K562 (cell line): Measurements from ENCODE around the gene EFNA2. TPM values are rescaled to one million over a fixed set of nuclear protein-coding genes. Genes with fewer than 3 reads are reported as not detected.

Source experiments
- ARNT ChIP-seq, 2 experiments: fragments of 450-650 bp; IDR thresholded peaks; 2 replicates each; pipeline ENCODE4 v1.6.1; 2016; ENCODE audit warnings: mild to moderate bottlenecking in 1 of 2
- GABPB2 ChIP-seq: fragments of 250-450 bp; sonication (Bioruptor Pico); conservative IDR thresholded peaks from 2 replicates; pipeline ENCODE4 v1.5.1; 2021; ENCODE audit warnings: mild to moderate bottlenecking
- KLF13 ChIP-seq: fragments of 450-650 bp; IDR thresholded peaks from 2 replicates; pipeline ENCODE4 v1.6.1; 2016; ENCODE audit warnings: missing genetic modification characterization, low read depth, mild to moderate bottlenecking, missing compliant biosample characterization, moderate library complexity, borderline replicate concordance
- MAZ ChIP-seq, 2 experiments: fragments of 450-650 bp in 1 of 2; sonication (generic) in 1 of 2; formaldehyde crosslinking; IDR thresholded peaks in 1 of 2; conservative IDR thresholded peaks in 1 of 2; 2 replicates each; pipeline versions ENCODE4 v1.4.0 to v1.5.0; 2020; ENCODE audit warnings: mild to moderate bottlenecking in 1 of 2, missing genetic modification reagents in 1 of 2
- NR2C1 ChIP-seq, 2 experiments: fragments of 450-650 bp; IDR thresholded peaks; 2 replicates each; pipeline ENCODE4 v1.6.1; 2017; ENCODE audit warnings: mild to moderate bottlenecking in 2 of 2, antibody characterized with exemption in 1 of 2, inconsistent platforms in 1 of 2, missing compliant biosample characterization in 1 of 2, missing genetic modification characterization in 1 of 2
- SIX5 ChIP-seq, 2 experiments: IDR thresholded peaks; 2 replicates each; pipeline ENCODE4 v1.6.1; 2011; ENCODE audit warnings: low read length in 2 of 2, borderline replicate concordance in 1 of 2, low read depth in 1 of 2, mild to moderate bottlenecking in 1 of 2, moderate library complexity in 1 of 2; ENCODE audit not compliant: insufficient read depth in 1 of 2
- ZFP36 ChIP-seq: fragments of 150-350 bp; IDR thresholded peaks from 2 replicates; pipeline ENCODE4 v1.6.1; 2018; ENCODE audit warnings: low read length, low read depth; ENCODE audit not compliant: partially characterized antibody
- ZKSCAN3 ChIP-seq: fragments of 250-450 bp; sonication (Bioruptor Pico); IDR thresholded peaks from 2 replicates; pipeline ENCODE4 v1.4.0; 2020
- ZNF24 ChIP-seq: fragments of 450-650 bp; IDR thresholded peaks from 2 replicates; pipeline ENCODE4 v1.6.1; 2016
- ZNF76 ChIP-seq: fragments of 250-450 bp; sonication (Bioruptor Pico); IDR thresholded peaks from 2 replicates; pipeline ENCODE4 v1.4.0; 2020; ENCODE audit warnings: mild to moderate bottlenecking, moderate library complexity, borderline replicate concordance
- polyA plus RNA-seq, 8 experiments: library from polyadenylated mRNA; depleted of rRNA in 4 of 8; stranded (reverse) in 5 of 8; unstranded in 3 of 8; fragments of >200 nt; fragmentation: Nextera tagmentation in 2 of 8; fragmentation: Illumina TruSeq in 1 of 8; extraction: Ambion mirVana in 2 of 8; extraction: Trizol in 1 of 8; gene quantifications; 2 replicates each; pipeline versions ENCODE4 v1.2.1 to v1.2.3, GENCODE V29; 2011 to 2014; ENCODE audit warnings: inconsistent platforms in 1 of 8, missing spikeins in 1 of 8
- total RNA-seq, 7 experiments: library from RNA; depleted of rRNA in 6 of 7; stranded (reverse); fragments of >200 nt in 6 of 7; fragmentation: Illumina TruSeq in 2 of 7; extraction: Trizol in 2 of 7; gene quantifications; 2 replicates each; pipeline versions ENCODE4 v1.2.1 to v1.2.3, GENCODE V29; 2011 to 2021; ENCODE audit warnings: low replicate concordance in 1 of 7
- TF ChIP-seq, protein P1 (sequence below): sonication (generic); formaldehyde crosslinking; IDR thresholded peaks from 2 replicates; pipeline ENCODE4 v1.8.0; 2022; ENCODE audit warnings: mild to moderate bottlenecking, low read depth, missing genetic modification reagents
- TF ChIP-seq, protein P2 (sequence below): sonication (generic); formaldehyde crosslinking; IDR thresholded peaks from 2 replicates; pipeline ENCODE4 v1.9.0; 2022; ENCODE audit warnings: mild to moderate bottlenecking, missing genetic modification reagents
- TF ChIP-seq, protein P3 (sequence below): fragments of 250-450 bp; sonication (Bioruptor Pico); IDR thresholded peaks from 2 replicates; pipeline ENCODE4 v1.8.0; 2021; ENCODE audit warnings: mild to moderate bottlenecking, moderate library complexity
- TF ChIP-seq, protein P4 (sequence below): sonication (generic); formaldehyde crosslinking; IDR thresholded peaks from 2 replicates; pipeline ENCODE4 v1.8.1; 2023; ENCODE audit warnings: mild to moderate bottlenecking, missing genetic modification reagents, moderate library complexity
- TF ChIP-seq, protein P5 (sequence below): fragments of 450-650 bp; conservative IDR thresholded peaks from 2 replicates; pipeline ENCODE4 v1.6.1; 2016; ENCODE audit warnings: missing genetic modification characterization, low read depth, mild to moderate bottlenecking, missing compliant biosample characterization, moderate library complexity
- TF ChIP-seq, protein P6 (sequence below), 2 experiments: fragments of 450-650 bp; IDR thresholded peaks; 2 replicates each; pipeline ENCODE4 v1.6.1; 2018; ENCODE audit warnings: mild to moderate bottlenecking in 2 of 2, low read depth in 1 of 2; ENCODE audit not compliant: partially characterized antibody in 2 of 2

EFNA2 gene
- total and polyA plus RNA-seq, 9 of the 15 experiments (the other 6 are each of a cell fraction or from before 2014, with no cell fraction given): 0.11 to 0.44 (median 0.15) TPM; not detected in 6

DNA sequence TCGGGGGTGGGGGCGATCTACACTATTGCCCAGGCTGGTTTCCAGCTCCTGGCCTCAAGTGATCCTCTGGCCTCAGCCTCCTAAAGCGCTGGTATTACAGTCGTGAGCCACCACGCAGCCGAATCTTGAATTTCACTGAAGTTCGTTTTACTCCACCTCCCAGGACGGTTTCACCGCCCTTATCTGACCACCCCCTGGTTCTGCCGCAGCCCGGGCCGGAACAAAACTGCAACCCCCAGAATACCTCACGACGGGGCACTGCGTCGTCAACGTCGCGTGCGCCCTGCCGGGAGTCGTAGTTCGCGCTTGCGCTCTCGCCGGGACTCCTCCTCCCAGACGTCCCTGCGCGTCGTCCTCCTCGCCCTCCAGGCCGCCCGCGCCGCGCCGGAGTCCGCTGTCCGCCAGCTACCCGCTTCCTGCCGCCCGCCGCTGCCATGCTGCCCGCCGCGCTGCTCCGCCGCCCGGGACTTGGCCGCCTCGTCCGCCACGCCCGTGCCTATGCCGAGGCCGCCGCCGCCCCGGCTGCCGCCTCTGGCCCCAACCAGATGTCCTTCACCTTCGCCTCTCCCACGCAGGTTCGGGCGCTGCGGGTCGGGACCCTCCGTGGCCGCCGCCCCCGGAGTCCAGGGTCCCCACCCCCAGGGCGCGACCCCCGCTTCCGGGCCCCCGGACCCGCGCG is 44.1 kb upstream of the EFNA2 start, which contains the start of gene ATP5F1D (continued):
- TF ChIP-seq, protein P1, sequence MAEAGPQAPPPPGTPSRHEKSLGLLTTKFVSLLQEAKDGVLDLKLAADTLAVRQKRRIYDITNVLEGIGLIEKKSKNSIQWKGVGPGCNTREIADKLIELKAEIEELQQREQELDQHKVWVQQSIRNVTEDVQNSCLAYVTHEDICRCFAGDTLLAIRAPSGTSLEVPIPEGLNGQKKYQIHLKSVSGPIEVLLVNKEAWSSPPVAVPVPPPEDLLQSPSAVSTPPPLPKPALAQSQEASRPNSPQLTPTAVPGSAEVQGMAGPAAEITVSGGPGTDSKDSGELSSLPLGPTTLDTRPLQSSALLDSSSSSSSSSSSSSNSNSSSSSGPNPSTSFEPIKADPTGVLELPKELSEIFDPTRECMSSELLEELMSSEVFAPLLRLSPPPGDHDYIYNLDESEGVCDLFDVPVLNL: no peak
- TF ChIP-seq, protein P2, sequence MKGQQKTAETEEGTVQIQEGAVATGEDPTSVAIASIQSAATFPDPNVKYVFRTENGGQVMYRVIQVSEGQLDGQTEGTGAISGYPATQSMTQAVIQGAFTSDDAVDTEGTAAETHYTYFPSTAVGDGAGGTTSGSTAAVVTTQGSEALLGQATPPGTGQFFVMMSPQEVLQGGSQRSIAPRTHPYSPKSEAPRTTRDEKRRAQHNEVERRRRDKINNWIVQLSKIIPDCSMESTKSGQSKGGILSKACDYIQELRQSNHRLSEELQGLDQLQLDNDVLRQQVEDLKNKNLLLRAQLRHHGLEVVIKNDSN (CRISPR knock-in tag): peak; percentile 58; the same call in 1 of the 2 replicates
- TF ChIP-seq GABPB2 (CRISPR knock-in tag): no peak
- peak; percentile 79; the same call in 1 of the 2 replicates for TF ChIP-seq NR2C1 (IDR thresholded peaks at IDR 0.05)
- peak; percentile 93 for TF ChIP-seq NR2C1 (tag; IDR thresholded peaks at IDR 0.05)
- peak in 1 of 2 experiments; percentile 55; a peak in 3 of 4 replicates for TF ChIP-seq MAZ (CRISPR knock-in tag; conservative IDR thresholded peaks at IDR 0.05 in 1 of 2, IDR thresholded peaks at IDR 0.05 in 1 of 2)
- TF ChIP-seq ZNF76 (CRISPR knock-in tag): 0 out of 2 replicates have a peak, but pooled peaks have one; percentile 11
- TF ChIP-seq ZKSCAN3 (CRISPR knock-in tag): no peak
- TF ChIP-seq, protein P3, sequence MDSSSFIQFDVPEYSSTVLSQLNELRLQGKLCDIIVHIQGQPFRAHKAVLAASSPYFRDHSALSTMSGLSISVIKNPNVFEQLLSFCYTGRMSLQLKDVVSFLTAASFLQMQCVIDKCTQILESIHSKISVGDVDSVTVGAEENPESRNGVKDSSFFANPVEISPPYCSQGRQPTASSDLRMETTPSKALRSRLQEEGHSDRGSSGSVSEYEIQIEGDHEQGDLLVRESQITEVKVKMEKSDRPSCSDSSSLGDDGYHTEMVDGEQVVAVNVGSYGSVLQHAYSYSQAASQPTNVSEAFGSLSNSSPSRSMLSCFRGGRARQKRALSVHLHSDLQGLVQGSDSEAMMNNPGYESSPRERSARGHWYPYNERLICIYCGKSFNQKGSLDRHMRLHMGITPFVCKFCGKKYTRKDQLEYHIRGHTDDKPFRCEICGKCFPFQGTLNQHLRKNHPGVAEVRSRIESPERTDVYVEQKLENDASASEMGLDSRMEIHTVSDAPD (CRISPR knock-in tag): no peak
- TF ChIP-seq, protein P4, sequence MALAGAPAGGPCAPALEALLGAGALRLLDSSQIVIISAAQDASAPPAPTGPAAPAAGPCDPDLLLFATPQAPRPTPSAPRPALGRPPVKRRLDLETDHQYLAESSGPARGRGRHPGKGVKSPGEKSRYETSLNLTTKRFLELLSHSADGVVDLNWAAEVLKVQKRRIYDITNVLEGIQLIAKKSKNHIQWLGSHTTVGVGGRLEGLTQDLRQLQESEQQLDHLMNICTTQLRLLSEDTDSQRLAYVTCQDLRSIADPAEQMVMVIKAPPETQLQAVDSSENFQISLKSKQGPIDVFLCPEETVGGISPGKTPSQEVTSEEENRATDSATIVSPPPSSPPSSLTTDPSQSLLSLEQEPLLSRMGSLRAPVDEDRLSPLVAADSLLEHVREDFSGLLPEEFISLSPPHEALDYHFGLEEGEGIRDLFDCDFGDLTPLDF (CRISPR knock-in tag): no peak
- TF ChIP-seq, protein P5, sequence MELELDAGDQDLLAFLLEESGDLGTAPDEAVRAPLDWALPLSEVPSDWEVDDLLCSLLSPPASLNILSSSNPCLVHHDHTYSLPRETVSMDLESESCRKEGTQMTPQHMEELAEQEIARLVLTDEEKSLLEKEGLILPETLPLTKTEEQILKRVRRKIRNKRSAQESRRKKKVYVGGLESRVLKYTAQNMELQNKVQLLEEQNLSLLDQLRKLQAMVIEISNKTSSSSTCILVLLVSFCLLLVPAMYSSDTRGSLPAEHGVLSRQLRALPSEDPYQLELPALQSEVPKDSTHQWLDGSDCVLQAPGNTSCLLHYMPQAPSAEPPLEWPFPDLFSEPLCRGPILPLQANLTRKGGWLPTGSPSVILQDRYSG (tag): no peak
- TF ChIP-seq ARNT (IDR thresholded peaks at IDR 0.05): no peak
- TF ChIP-seq, protein P6, sequence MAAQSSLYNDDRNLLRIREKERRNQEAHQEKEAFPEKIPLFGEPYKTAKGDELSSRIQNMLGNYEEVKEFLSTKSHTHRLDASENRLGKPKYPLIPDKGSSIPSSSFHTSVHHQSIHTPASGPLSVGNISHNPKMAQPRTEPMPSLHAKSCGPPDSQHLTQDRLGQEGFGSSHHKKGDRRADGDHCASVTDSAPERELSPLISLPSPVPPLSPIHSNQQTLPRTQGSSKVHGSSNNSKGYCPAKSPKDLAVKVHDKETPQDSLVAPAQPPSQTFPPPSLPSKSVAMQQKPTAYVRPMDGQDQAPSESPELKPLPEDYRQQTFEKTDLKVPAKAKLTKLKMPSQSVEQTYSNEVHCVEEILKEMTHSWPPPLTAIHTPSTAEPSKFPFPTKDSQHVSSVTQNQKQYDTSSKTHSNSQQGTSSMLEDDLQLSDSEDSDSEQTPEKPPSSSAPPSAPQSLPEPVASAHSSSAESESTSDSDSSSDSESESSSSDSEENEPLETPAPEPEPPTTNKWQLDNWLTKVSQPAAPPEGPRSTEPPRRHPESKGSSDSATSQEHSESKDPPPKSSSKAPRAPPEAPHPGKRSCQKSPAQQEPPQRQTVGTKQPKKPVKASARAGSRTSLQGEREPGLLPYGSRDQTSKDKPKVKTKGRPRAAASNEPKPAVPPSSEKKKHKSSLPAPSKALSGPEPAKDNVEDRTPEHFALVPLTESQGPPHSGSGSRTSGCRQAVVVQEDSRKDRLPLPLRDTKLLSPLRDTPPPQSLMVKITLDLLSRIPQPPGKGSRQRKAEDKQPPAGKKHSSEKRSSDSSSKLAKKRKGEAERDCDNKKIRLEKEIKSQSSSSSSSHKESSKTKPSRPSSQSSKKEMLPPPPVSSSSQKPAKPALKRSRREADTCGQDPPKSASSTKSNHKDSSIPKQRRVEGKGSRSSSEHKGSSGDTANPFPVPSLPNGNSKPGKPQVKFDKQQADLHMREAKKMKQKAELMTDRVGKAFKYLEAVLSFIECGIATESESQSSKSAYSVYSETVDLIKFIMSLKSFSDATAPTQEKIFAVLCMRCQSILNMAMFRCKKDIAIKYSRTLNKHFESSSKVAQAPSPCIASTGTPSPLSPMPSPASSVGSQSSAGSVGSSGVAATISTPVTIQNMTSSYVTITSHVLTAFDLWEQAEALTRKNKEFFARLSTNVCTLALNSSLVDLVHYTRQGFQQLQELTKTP (IDR thresholded peaks at IDR 0.05; ENCODE audit: low read depth in 1 of 2, partially characterized antibody in 2 of 2): peak in 1 of 2 experiments; percentile 96
- peak; percentile 98 for TF ChIP-seq SIX5 (IDR thresholded peaks at IDR 0.05; ENCODE audit: borderline replicate concordance in 1 of 2, insufficient read depth in 1 of 2, low read depth in 1 of 2, low read length in 2 of 2)
- TF ChIP-seq ZNF24: peak; percentile 18; the same call in 1 of the 2 replicates
- no peak for TF ChIP-seq KLF13
- peak; percentile 61 for TF ChIP-seq ZFP36
